Measurements from ENCODE around the gene SPATA20.

The SPATA20 gene

DNA sequence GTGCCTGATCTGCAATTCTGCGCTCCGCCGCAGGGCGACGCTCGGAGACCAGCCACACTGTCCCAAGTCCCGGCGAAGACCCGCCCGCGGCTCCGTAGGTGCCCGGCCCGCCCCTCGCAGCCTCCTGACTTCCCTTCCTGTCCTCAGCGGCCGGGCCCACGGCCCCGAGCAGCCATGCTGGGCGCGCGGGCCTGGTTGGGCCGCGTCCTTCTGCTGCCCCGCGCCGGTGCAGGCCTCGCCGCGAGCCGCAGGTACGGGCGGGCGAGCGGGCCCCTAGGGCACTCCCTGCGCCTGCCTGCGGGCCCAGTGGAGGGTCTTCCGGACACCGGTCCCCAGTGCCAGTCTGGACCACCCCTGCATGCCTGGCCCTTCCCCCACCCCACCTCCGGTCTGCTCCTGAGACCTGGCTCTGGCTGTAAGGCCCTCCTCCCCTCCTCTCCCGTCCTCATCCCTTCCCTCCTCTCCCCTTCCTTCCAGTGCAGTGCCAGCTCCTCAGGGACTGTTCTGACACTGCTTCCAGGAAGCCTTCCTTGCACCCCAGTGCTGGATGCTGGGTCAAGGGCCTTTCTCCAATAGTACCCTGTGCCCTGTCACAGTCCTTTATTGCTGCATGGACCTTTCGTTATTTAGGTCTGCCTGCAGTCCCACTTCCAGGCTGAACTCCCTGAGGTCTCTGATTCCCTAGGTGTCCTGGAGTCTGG, at the start of gene SPATA20:
Gene SPATA20 (plus strand): TSS at position 140 of the 701 bp plus-strand sequence. CDS start 35 bp downstream, at position 175.
- H3K9me3 ChIP-seq (ENCODE audit: control insufficient read depth, insufficient read depth, low read depth, low read length) = no peaks in the 10 kb centered on the region
- H3K27ac ChIP-seq (ENCODE audit: extremely low read depth, low read depth, low read length) = peak within 1 kb of the TSS; percentile 73
- peaks cover 0 to 21% of the 10 kb centered on the region in 2 experiments; a peak in 1 of 3 replicates for H3K36me3 ChIP-seq (ENCODE audit: control insufficient read depth in 2 of 2, insufficient read depth in 1 of 2, low read length in 2 of 2)
- H3K4me1 ChIP-seq (ENCODE audit: control insufficient read depth, insufficient read depth, low read length) = peaks cover 16% of the 10 kb centered on the region
- ChIA-PET CTCF (interaction anchor here (0.5 to 7.4 kb wide), 17 partner anchors 10 to 831 kb away, joined by 3 to 231 read pairs (median 4); partner anchors contain the start of gene CACNA1G), POLR2A (interaction anchor here (0.6 to 1.4 kb wide), 3 partner anchors 13 to 77 kb away, joined by 3 to 4 read pairs (median 4); partner anchors contain the start of gene CACNA1G)
- peak within 1 kb of the TSS; percentile 53 for H3K4me3 ChIP-seq (ENCODE audit: low read depth, low read length)
- TF ChIP-seq, protein P1, sequence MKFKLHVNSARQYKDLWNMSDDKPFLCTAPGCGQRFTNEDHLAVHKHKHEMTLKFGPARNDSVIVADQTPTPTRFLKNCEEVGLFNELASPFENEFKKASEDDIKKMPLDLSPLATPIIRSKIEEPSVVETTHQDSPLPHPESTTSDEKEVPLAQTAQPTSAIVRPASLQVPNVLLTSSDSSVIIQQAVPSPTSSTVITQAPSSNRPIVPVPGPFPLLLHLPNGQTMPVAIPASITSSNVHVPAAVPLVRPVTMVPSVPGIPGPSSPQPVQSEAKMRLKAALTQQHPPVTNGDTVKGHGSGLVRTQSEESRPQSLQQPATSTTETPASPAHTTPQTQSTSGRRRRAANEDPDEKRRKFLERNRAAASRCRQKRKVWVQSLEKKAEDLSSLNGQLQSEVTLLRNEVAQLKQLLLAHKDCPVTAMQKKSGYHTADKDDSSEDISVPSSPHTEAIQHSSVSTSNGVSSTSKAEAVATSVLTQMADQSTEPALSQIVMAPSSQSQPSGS (tag by site-specific recombination; IDR thresholded peaks at IDR 0.05; ENCODE audit: low read depth) = no peak
- TF ChIP-seq, protein P2, sequence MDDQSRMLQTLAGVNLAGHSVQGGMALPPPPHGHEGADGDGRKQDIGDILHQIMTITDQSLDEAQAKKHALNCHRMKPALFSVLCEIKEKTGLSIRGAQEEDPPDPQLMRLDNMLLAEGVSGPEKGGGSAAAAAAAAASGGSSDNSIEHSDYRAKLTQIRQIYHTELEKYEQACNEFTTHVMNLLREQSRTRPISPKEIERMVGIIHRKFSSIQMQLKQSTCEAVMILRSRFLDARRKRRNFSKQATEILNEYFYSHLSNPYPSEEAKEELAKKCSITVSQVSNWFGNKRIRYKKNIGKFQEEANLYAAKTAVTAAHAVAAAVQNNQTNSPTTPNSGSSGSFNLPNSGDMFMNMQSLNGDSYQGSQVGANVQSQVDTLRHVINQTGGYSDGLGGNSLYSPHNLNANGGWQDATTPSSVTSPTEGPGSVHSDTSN (CRISPR knock-in tag; IDR thresholded peaks at IDR 0.05) = peak; percentile 49; the same call in 1 of the 2 replicates
- TF ChIP-seq HOXC10 (CRISPR knock-in tag; IDR thresholded peaks at IDR 0.05) = no peak
- no peak for TF ChIP-seq ZNF670 (tag by site-specific recombination; IDR thresholded peaks at IDR 0.05; ENCODE audit: low read depth)
- TF ChIP-seq, protein P3, sequence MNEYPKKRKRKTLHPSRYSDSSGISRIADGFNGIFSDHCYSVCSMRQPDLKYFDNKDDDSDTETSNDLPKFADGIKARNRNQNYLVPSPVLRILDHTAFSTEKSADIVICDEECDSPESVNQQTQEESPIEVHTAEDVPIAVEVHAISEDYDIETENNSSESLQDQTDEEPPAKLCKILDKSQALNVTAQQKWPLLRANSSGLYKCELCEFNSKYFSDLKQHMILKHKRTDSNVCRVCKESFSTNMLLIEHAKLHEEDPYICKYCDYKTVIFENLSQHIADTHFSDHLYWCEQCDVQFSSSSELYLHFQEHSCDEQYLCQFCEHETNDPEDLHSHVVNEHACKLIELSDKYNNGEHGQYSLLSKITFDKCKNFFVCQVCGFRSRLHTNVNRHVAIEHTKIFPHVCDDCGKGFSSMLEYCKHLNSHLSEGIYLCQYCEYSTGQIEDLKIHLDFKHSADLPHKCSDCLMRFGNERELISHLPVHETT (tag by site-specific recombination; IDR thresholded peaks at IDR 0.05) = no peak
- no peak for TF ChIP-seq ZNF626 (tag by site-specific recombination; IDR thresholded peaks at IDR 0.05)
- TF ChIP-seq ZNF335 (tag by site-specific recombination; conservative IDR thresholded peaks at IDR 0.05) = peak; percentile 85
- TF ChIP-seq ZFHX2 (tag by site-specific recombination; conservative IDR thresholded peaks at IDR 0.05) = peak; percentile 67
- TF ChIP-seq ZNF768 (tag by site-specific recombination; IDR thresholded peaks at IDR 0.05) = no peak
- no peak for TF ChIP-seq ZNF621 (tag by site-specific recombination; IDR thresholded peaks at IDR 0.05)
- no peak for TF ChIP-seq ZNF514 (tag by site-specific recombination; IDR thresholded peaks at IDR 0.05)
- TF ChIP-seq ZNF571 (tag by site-specific recombination; IDR thresholded peaks at IDR 0.05) = no peak
- TF ChIP-seq, protein P4, sequence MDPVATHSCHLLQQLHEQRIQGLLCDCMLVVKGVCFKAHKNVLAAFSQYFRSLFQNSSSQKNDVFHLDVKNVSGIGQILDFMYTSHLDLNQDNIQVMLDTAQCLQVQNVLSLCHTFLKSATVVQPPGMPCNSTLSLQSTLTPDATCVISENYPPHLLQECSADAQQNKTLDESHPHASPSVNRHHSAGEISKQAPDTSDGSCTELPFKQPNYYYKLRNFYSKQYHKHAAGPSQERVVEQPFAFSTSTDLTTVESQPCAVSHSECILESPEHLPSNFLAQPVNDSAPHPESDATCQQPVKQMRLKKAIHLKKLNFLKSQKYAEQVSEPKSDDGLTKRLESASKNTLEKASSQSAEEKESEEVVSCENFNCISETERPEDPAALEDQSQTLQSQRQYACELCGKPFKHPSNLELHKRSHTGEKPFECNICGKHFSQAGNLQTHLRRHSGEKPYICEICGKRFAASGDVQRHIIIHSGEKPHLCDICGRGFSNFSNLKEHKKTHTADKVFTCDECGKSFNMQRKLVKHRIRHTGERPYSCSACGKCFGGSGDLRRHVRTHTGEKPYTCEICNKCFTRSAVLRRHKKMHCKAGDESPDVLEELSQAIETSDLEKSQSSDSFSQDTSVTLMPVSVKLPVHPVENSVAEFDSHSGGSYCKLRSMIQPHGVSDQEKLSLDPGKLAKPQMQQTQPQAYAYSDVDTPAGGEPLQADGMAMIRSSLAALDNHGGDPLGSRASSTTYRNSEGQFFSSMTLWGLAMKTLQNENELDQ (tag by site-specific recombination; IDR thresholded peaks at IDR 0.05; ENCODE audit: low read depth) = no peak
- TF ChIP-seq ZEB2 (tag by site-specific recombination; IDR thresholded peaks at IDR 0.05) = 0 out of 2 replicates have a peak, but pooled peaks have one; percentile 41
- TF ChIP-seq ZNF138 (tag by site-specific recombination; IDR thresholded peaks at IDR 0.05; ENCODE audit: borderline replicate concordance) = no peak
- peak; percentile 61 for TF ChIP-seq KLF1 (tag by site-specific recombination; IDR thresholded peaks at IDR 0.05)
- no peak for TF ChIP-seq ZNF112 (tag by site-specific recombination; IDR thresholded peaks at IDR 0.05)
- TF ChIP-seq ZNF747 (tag by site-specific recombination; IDR thresholded peaks at IDR 0.05) = no peak
- no peak for TF ChIP-seq ZNF19 (tag by site-specific recombination; IDR thresholded peaks at IDR 0.05; ENCODE audit: low read depth)
- TF ChIP-seq ZNF239 (tag by site-specific recombination; IDR thresholded peaks at IDR 0.05) = no peak
- TF ChIP-seq, protein P5, sequence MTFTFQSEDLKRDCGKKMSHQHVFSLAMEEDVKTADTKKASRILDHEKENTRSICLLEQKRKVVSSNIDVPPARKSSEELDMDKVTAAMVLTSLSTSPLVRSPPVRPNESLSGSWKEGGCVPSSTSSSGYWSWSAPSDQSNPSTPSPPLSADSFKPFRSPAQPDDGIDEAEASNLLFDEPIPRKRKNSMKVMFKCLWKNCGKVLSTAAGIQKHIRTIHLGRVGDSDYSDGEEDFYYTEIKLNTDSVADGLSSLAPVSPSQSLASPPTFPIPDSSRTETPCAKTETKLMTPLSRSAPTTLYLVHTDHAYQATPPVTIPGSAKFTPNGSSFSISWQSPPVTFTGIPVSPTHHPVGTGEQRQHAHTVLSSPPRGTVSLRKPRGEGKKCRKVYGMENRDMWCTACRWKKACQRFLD (tag by site-specific recombination; IDR thresholded peaks at IDR 0.05) = no peak
- TF ChIP-seq ZBTB1 (tag by site-specific recombination; IDR thresholded peaks at IDR 0.05) = no peak
- TF ChIP-seq ZNF404 (tag by site-specific recombination; IDR thresholded peaks at IDR 0.05) = no peak
- peak; percentile 23; the same call in 1 of the 2 replicates for TF ChIP-seq ZNF221 (tag by site-specific recombination; IDR thresholded peaks at IDR 0.05; ENCODE audit: borderline replicate concordance)
- no peak for TF ChIP-seq SETDB1 (IDR thresholded peaks at IDR 0.05; ENCODE audit: insufficient read length, low read length)
- TF ChIP-seq, protein P6, sequence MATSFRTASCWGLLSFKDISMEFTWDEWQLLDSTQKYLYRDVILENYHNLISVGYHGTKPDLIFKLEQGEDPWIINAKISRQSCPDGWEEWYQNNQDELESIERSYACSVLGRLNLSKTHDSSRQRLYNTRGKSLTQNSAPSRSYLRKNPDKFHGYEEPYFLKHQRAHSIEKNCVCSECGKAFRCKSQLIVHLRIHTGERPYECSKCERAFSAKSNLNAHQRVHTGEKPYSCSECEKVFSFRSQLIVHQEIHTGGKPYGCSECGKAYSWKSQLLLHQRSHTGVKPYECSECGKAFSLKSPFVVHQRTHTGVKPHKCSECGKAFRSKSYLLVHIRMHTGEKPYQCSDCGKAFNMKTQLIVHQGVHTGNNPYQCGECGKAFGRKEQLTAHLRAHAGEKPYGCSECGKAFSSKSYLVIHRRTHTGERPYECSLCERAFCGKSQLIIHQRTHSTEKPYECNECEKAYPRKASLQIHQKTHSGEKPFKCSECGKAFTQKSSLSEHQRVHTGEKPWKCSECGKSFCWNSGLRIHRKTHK (tag by site-specific recombination; IDR thresholded peaks at IDR 0.05) = no peak
- peak; percentile 7; the same call in 1 of the 2 replicates for TF ChIP-seq ZBTB17 (tag by site-specific recombination; IDR thresholded peaks at IDR 0.05)
- TF ChIP-seq, protein P7, sequence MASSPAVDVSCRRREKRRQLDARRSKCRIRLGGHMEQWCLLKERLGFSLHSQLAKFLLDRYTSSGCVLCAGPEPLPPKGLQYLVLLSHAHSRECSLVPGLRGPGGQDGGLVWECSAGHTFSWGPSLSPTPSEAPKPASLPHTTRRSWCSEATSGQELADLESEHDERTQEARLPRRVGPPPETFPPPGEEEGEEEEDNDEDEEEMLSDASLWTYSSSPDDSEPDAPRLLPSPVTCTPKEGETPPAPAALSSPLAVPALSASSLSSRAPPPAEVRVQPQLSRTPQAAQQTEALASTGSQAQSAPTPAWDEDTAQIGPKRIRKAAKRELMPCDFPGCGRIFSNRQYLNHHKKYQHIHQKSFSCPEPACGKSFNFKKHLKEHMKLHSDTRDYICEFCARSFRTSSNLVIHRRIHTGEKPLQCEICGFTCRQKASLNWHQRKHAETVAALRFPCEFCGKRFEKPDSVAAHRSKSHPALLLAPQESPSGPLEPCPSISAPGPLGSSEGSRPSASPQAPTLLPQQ (tag by site-specific recombination; IDR thresholded peaks at IDR 0.05) = peak; percentile 94

Measured in HEK293 (cell line).